HepG2 (cell line): ENCODE data around the gene SPECC1L.
"Not testable (repeated sequence)": the region's sequence is repeated elsewhere in the genome, so short reads cannot be mapped to it uniquely, and the experiment has no call there.

Experiments
- CC2D1A ChIP-seq: sonication (generic); formaldehyde crosslinking; IDR thresholded peaks from 2 replicates; pipeline ENCODE4 v1.8.1; 2023; ENCODE audit warnings: mild to moderate bottlenecking, missing genetic modification reagents
- CTCF ChIP-seq: sonication (generic); formaldehyde crosslinking; IDR thresholded peaks from 2 replicates; pipeline ENCODE4 v1.5.0; 2020; ENCODE audit warnings: mild to moderate bottlenecking, missing genetic modification reagents, moderate library complexity
- E2F1 ChIP-seq: sonication (generic); formaldehyde crosslinking; IDR thresholded peaks from 2 replicates; pipeline ENCODE4 v1.5.0; 2020; ENCODE audit warnings: missing genetic modification reagents
- EP300 ChIP-seq, 3 experiments: sonication (generic) in 1 of 3; formaldehyde crosslinking in 1 of 3; IDR thresholded peaks; 2 replicates each; pipeline versions ENCODE4 v1.5.1 to v1.6.1; 2011 to 2020; ENCODE audit warnings: low read depth in 2 of 3, low read length in 2 of 3, borderline replicate concordance in 1 of 3, improper control_type of control experiment in 1 of 3, mild to moderate bottlenecking in 1 of 3, missing genetic modification reagents in 1 of 3, moderate library complexity in 1 of 3
- SKI ChIP-seq: fragments of 450-650 bp; IDR thresholded peaks from one replicate; pipeline ENCODE4 v1.6.1; 2018; ENCODE audit warnings: mild to moderate bottlenecking; ENCODE audit not compliant: partially characterized antibody

GRCh38 chr22:24287212-24287611, 16.6 kb downstream of the SPECC1L start:
- TF ChIP-seq E2F1; EP300 (IDR thresholded peaks at IDR 0.05; ENCODE audit: low read depth in 2 of 2, low read length in 2 of 2); EP300 (CRISPR knock-in tag; IDR thresholded peaks at IDR 0.05; ENCODE audit: borderline replicate concordance); SKI; CC2D1A (CRISPR knock-in tag); CTCF (CRISPR knock-in tag): not testable (repeated sequence)
